SU-DHL-6 (cell line): ENCODE measurements around the gene RSPO3.
"Not testable (repeated sequence)": the region's sequence is repeated elsewhere in the genome, so short reads cannot be mapped to it uniquely, and the experiment has no call there.

Source experiments
- H2AFZ ChIP-seq: fragments of 200-600 bp; sonication (generic); 2 replicates; pipeline ENCODE4 v1.6.1; 2014; ENCODE audit warnings: low read depth, mild to moderate bottlenecking, moderate library complexity, mixed read lengths, antibody characterized with exemption, low read length; ENCODE audit not compliant: severe bottlenecking
- H3F3A ChIP-seq: fragments of 200-600 bp; shearing (Covaris generic); 2 replicates; pipeline ENCODE4 v1.6.0; 2016; ENCODE audit warnings: antibody characterized with exemption, mild to moderate bottlenecking; ENCODE audit not compliant: insufficient read depth
- H3K27ac ChIP-seq: fragments of 200-600 bp; sonication (generic); 2 replicates; pipeline ENCODE4 v1.5.1; 2016; ENCODE audit warnings: low read depth, mild to moderate bottlenecking, low read length, moderate library complexity, mixed read lengths
- H3K27me3 ChIP-seq: fragments of 200-600 bp; sonication (generic), shearing (Covaris generic); 2 replicates; pipeline ENCODE4 v1.6.0; 2014; ENCODE audit warnings: mild to moderate bottlenecking, low read length
- H3K36me3 ChIP-seq: fragments of 200-600 bp; sonication (generic); 2 replicates; pipeline ENCODE4 v1.6.1; 2014; ENCODE audit warnings: mild to moderate bottlenecking, low read length, mixed read lengths
- H3K4me2 ChIP-seq: fragments of 300-600, 200-600 bp; shearing (Covaris generic), sonication (generic); 2 replicates; pipeline ENCODE4 v1.6.0; 2014; ENCODE audit warnings: low read length, low read depth, mild to moderate bottlenecking; ENCODE audit not compliant: poor library complexity, severe bottlenecking
- H3K4me3 ChIP-seq: fragments of 200-600 bp; sonication (generic); 2 replicates; pipeline ENCODE4 v1.5.1; 2014; ENCODE audit warnings: antibody characterized with exemption, low read length, mild to moderate bottlenecking, mixed read lengths; ENCODE audit not compliant: insufficient read depth, poor library complexity, severe bottlenecking
- H3K79me2 ChIP-seq: fragments of 200-600 bp; sonication (generic); 2 replicates; pipeline ENCODE4 v1.6.1; 2014; ENCODE audit warnings: mild to moderate bottlenecking, low read length, moderate library complexity; ENCODE audit not compliant: insufficient read depth
- H3K9ac ChIP-seq: fragments of 200-600 bp; sonication (generic); 2 replicates; pipeline ENCODE4 v1.7.0; 2014; ENCODE audit warnings: mild to moderate bottlenecking, low read length
- H3K9me2 ChIP-seq: fragments of 200-600 bp; sonication (generic); replicated peaks from 2 replicates; pipeline ENCODE4 v1.6.1; 2014; ENCODE audit warnings: low read length; ENCODE audit not compliant: insufficient read depth
- H3K9me3 ChIP-seq: fragments of 200-600 bp; sonication (generic); 2 replicates; pipeline ENCODE4 v1.6.1; 2014; ENCODE audit warnings: low read length, mixed read lengths; ENCODE audit not compliant: insufficient read depth
- H4K20me1 ChIP-seq: fragments of 200-600 bp; sonication (generic); 2 replicates; pipeline ENCODE4 v1.6.1; 2014; ENCODE audit warnings: low read depth, mild to moderate bottlenecking, antibody characterized with exemption, low read length, moderate library complexity, mixed read lengths
- CTCF ChIP-seq: fragments of 200-600 bp; sonication (generic); IDR thresholded peaks from one replicate; pipeline ENCODE4 v1.5.1; 2017; ENCODE audit warnings: antibody characterized with exemption, mild to moderate bottlenecking, low read length, moderate library complexity; ENCODE audit not compliant: insufficient read depth, poor library complexity, severe bottlenecking
- EZH2phosphoT487 ChIP-seq: fragments of 200-600 bp; sonication (generic), shearing (Covaris generic); conservative IDR thresholded peaks from 2 replicates; pipeline ENCODE4 v1.6.1; 2018; ENCODE audit warnings: mild to moderate bottlenecking, antibody characterized with exemption, low read length, moderate library complexity, mixed read lengths

The RSPO3 gene

GRCh38 chr6:127094791-127095190, 23.7 kb upstream of the RSPO3 start:
- Histone ChIP-seq H3K9me2 (no peaks in the 10 kb centered on the region), H2AFZ (no peak overlapping the region), H3K27me3 (no peaks in the 10 kb centered on the region), H4K20me1 (no peaks in the 10 kb centered on the region), H3K36me3 (no peaks in the 10 kb centered on the region), H3K79me2 (no peaks in the 10 kb centered on the region), H3K4me3 (no peak overlapping the region), H3K27ac (no peak overlapping the region), H3K9ac (no peak overlapping the region), H3F3A (no peaks in the 10 kb centered on the region), H3K9me3 (no peaks in the 10 kb centered on the region), H3K4me2 (no peak overlapping the region)
- no peak for TF ChIP-seq EZH2phosphoT487
- no peak for TF ChIP-seq CTCF

GRCh38 chr6:127096167-127096566, 22.3 kb upstream of the RSPO3 start:
- H3K36me3 ChIP-seq, result no peaks in the 10 kb centered on the region
- no peaks in the 10 kb centered on the region for H3K9me3 ChIP-seq
- H3K27ac ChIP-seq, result no peak overlapping the region
- no peak overlapping the region for H3K4me3 ChIP-seq
- H3K79me2 ChIP-seq, result no peaks in the 10 kb centered on the region
- no peaks in the 10 kb centered on the region for H3K9me2 ChIP-seq
- TF ChIP-seq CTCF, result no peak
- TF ChIP-seq EZH2phosphoT487, result no peak
- H2AFZ ChIP-seq, result no peak overlapping the region
- no peak overlapping the region for H3K4me2 ChIP-seq
- H3K27me3 ChIP-seq, result no peaks in the 10 kb centered on the region
- no peaks in the 10 kb centered on the region for H3F3A ChIP-seq
- no peaks in the 10 kb centered on the region for H4K20me1 ChIP-seq
- H3K9ac ChIP-seq, result no peak overlapping the region

- not testable (repeated sequence) for H3K27me3 ChIP-seq, H3K9ac ChIP-seq, H3K4me2 ChIP-seq, H3K9me2 ChIP-seq, H2AFZ ChIP-seq, H3K4me3 ChIP-seq, H3K9me3 ChIP-seq, H3K27ac ChIP-seq, H3K36me3 ChIP-seq, H4K20me1 ChIP-seq, H3K79me2 ChIP-seq, H3F3A ChIP-seq
Measured at GRCh38 chr6:127097442-127097841, 21.0 kb upstream of the RSPO3 start.

- Histone ChIP-seq H3K27ac (no peak overlapping the region), H3K9ac (no peak overlapping the region), H3K4me2 (no peak overlapping the region), H3F3A (no peaks in the 10 kb centered on the region), H3K9me2 (no peaks in the 10 kb centered on the region), H3K36me3 (no peaks in the 10 kb centered on the region), H4K20me1 (no peaks in the 10 kb centered on the region), H3K27me3 (no peaks in the 10 kb centered on the region), H3K9me3 (no peaks in the 10 kb centered on the region), H3K4me3 (no peak overlapping the region), H3K79me2 (no peaks in the 10 kb centered on the region), H2AFZ (no peak overlapping the region)
- TF ChIP-seq CTCF, result no peak
- no peak for TF ChIP-seq EZH2phosphoT487
Measured at GRCh38 chr6:127100510-127101140, 17.8 kb upstream of the RSPO3 start.
